C4-2B (cell line): ENCODE data around the gene CST4.

Source experiments
- CTCF ChIP-seq: fragments of 450-650 bp; conservative IDR thresholded peaks from 2 replicates; pipeline ENCODE4 v1.5.1; 2017; ENCODE audit warnings: mild to moderate bottlenecking
- ZFX ChIP-seq: fragments of 450-650 bp; IDR thresholded peaks from 2 replicates; pipeline ENCODE4 v1.6.1; 2017

- TF ChIP-seq CTCF, result no peak
- TF ChIP-seq ZFX, result no peak
Observed at GRCh38 chr20:23679133-23680092, 9.4 kb downstream of the CST4 start.
